K562 (cell line): ENCODE data around the gene CLCF1. TPM values are rescaled to one million over a fixed set of nuclear protein-coding genes. Genes with fewer than 3 reads are reported as not detected.

ENCODE experiments used
- ATF3 ChIP-seq, 2 experiments: fragments of 450-650 bp in 1 of 2; sonication (generic) in 1 of 2; formaldehyde crosslinking in 1 of 2; IDR thresholded peaks in 1 of 2; conservative IDR thresholded peaks in 1 of 2; 2 replicates each; pipeline versions ENCODE4 v1.6.1 to v1.8.1; 2016 to 2023; ENCODE audit warnings: mild to moderate bottlenecking in 2 of 2, moderate library complexity in 2 of 2, inconsistent platforms in 1 of 2, missing genetic modification reagents in 1 of 2
- CBFB ChIP-seq: sonication (generic); formaldehyde crosslinking; IDR thresholded peaks from 2 replicates; pipeline ENCODE4 v1.4.0; 2020; ENCODE audit warnings: mild to moderate bottlenecking, missing genetic modification reagents
- E4F1 ChIP-seq: fragments of 250-450 bp; sonication (Bioruptor Pico); IDR thresholded peaks from 2 replicates; pipeline ENCODE4 v1.5.0; 2021; ENCODE audit warnings: mild to moderate bottlenecking, borderline replicate concordance
- EZH2 ChIP-seq: IDR thresholded peaks from 2 replicates; pipeline ENCODE4 v1.6.1; 2012; ENCODE audit warnings: low read depth, mild to moderate bottlenecking, inconsistent platforms, low read length, borderline replicate concordance
- MTA1 ChIP-seq: fragments of 450-650 bp; IDR thresholded peaks from 2 replicates; pipeline ENCODE4 v1.6.1; 2017; ENCODE audit warnings: borderline replicate concordance
- NCOA2 ChIP-seq, 2 experiments: fragments of 450-650 bp; IDR thresholded peaks; 2 replicates each; pipeline ENCODE4 v1.6.1; 2018; ENCODE audit warnings: mild to moderate bottlenecking in 2 of 2, moderate library complexity in 1 of 2; ENCODE audit not compliant: partially characterized antibody in 2 of 2
- PYGO2 ChIP-seq: fragments of 450-650 bp; IDR thresholded peaks from 2 replicates; pipeline ENCODE4 v1.6.1; 2016; ENCODE audit warnings: mild to moderate bottlenecking, missing genetic modification characterization, moderate library complexity, missing compliant biosample characterization
- RHOXF2B ChIP-seq: fragments of 250-450 bp; sonication (Bioruptor Pico); conservative IDR thresholded peaks from 2 replicates; pipeline ENCODE4 v1.5.1; 2021
- RUNX1 ChIP-seq: sonication (generic); IDR thresholded peaks from 2 replicates; pipeline ENCODE4 v1.6.1; 2016; ENCODE audit warnings: antibody characterized with exemption, low read depth
- ZBED1 ChIP-seq: IDR thresholded peaks from 2 replicates; pipeline ENCODE4 v1.6.1; 2014
- ZBTB1 ChIP-seq: sonication (generic); formaldehyde crosslinking; IDR thresholded peaks from 2 replicates; pipeline ENCODE4 v1.8.1; 2023; ENCODE audit warnings: missing genetic modification reagents, low read depth, mild to moderate bottlenecking, borderline replicate concordance
- ZFX ChIP-seq: sonication (generic); formaldehyde crosslinking; IDR thresholded peaks from 2 replicates; pipeline ENCODE4 v1.8.0; 2022; ENCODE audit warnings: mild to moderate bottlenecking, missing genetic modification reagents, moderate library complexity
- ZNF174 ChIP-seq: fragments of 250-450 bp; sonication (Bioruptor Pico); IDR thresholded peaks from 2 replicates; pipeline ENCODE4 v1.4.0; 2020; ENCODE audit warnings: mild to moderate bottlenecking
- ZNF175 ChIP-seq: fragments of 200-800 bp; sonication (Bioruptor generic); IDR thresholded peaks from 2 replicates; pipeline ENCODE4 v1.6.1; 2016; ENCODE audit warnings: low read depth, mild to moderate bottlenecking, missing genetic modification characterization, missing compliant biosample characterization
- ZNF668 ChIP-seq: fragments of 250-450 bp; sonication (Bioruptor Pico); IDR thresholded peaks from 2 replicates; pipeline ENCODE4 v1.8.0; 2022; ENCODE audit warnings: mild to moderate bottlenecking, inconsistent platforms
- ZNF764 ChIP-seq: fragments of 250-450 bp; sonication (Bioruptor Pico); IDR thresholded peaks from 2 replicates; pipeline ENCODE4 v1.4.0; 2020; ENCODE audit warnings: low read depth, mild to moderate bottlenecking, moderate library complexity
- polyA plus RNA-seq, 8 experiments: library from polyadenylated mRNA; depleted of rRNA in 4 of 8; stranded (reverse) in 5 of 8; unstranded in 3 of 8; fragments of >200 nt; fragmentation: Nextera tagmentation in 2 of 8; fragmentation: Illumina TruSeq in 1 of 8; extraction: Ambion mirVana in 2 of 8; extraction: Trizol in 1 of 8; gene quantifications; 2 replicates each; pipeline versions ENCODE4 v1.2.1 to v1.2.3, GENCODE V29; 2011 to 2014; ENCODE audit warnings: inconsistent platforms in 1 of 8, missing spikeins in 1 of 8
- total RNA-seq, 7 experiments: library from RNA; depleted of rRNA in 6 of 7; stranded (reverse); fragments of >200 nt in 6 of 7; fragmentation: Illumina TruSeq in 2 of 7; extraction: Trizol in 2 of 7; gene quantifications; 2 replicates each; pipeline versions ENCODE4 v1.2.1 to v1.2.3, GENCODE V29; 2011 to 2021; ENCODE audit warnings: low replicate concordance in 1 of 7
- TF ChIP-seq, protein P1 (sequence below): fragments of 450-650 bp; formaldehyde crosslinking; IDR thresholded peaks from 2 replicates; pipeline ENCODE4 v1.4.0; 2020; ENCODE audit warnings: mild to moderate bottlenecking, moderate library complexity
- TF ChIP-seq, protein P2 (sequence below): sonication (generic); formaldehyde crosslinking; IDR thresholded peaks from 2 replicates; pipeline ENCODE4 v1.9.0; 2022; ENCODE audit warnings: mild to moderate bottlenecking, missing genetic modification reagents
- TF ChIP-seq, protein P3 (sequence below): fragments of 450-650 bp; IDR thresholded peaks from 2 replicates; pipeline ENCODE4 v1.6.1; 2014; ENCODE audit warnings: low read depth, mild to moderate bottlenecking, moderate library complexity, borderline replicate concordance

The CLCF1 gene
- total and polyA plus RNA-seq, 9 of the 15 experiments (the other 6 are each of a cell fraction or from before 2014, with no cell fraction given) = 0.49 to 5.8 (median 3.0) TPM

DNA sequence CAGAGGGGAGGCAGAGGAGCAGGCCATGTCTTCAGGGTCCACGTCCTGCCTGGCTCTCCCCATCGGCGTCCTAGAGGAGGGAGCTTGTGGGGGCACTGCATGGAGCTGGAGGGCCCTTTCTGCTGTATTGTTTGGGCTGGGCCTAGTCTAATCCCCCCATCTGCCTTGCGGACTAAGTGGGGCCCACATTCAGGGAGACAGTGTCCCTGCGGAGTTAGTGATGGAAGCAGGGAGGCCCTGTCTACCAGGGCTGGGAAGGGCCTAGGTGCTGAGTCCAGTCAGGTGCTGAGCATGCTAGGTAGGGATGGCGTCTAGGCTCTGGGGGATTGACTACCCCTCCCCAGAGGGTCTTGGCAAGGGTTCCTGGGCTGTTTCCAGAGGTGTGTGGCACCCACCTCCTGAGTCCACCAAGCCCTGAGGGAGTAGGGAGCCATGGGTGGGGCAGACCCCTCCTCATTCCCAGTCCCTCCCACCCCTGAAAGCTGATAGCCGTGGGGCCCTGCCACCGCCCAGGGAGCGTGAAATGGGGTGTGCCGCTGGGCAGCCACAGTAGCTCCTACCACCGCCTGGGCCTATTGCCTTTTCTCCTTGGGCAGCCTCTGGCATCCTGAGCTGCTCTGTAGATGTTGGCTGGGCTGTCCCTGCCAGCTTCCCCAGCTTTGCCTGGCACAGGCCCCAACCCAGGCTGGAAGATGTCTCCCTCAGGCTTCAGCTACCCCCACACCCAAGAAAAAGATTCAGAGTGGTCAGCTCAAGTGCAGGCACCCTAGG is 18.2 kb downstream of the CLCF1 start (continued):
- TF ChIP-seq ATF3 (IDR thresholded peaks at IDR 0.05) (no peak), ATF3 (CRISPR knock-in tag; conservative IDR thresholded peaks at IDR 0.05) (no peak), E4F1 (no peak), RUNX1 (no peak), ZBTB1 (CRISPR knock-in tag) (0 out of 2 replicates have a peak, but pooled peaks have one; percentile 28), ZNF668 (CRISPR knock-in tag) (no peak), EZH2 (no peak), RHOXF2B (CRISPR knock-in tag) (no peak), ZNF764 (no peak), CBFB (CRISPR knock-in tag) (no peak), ZNF175 (CRISPR knock-in tag) (no peak), NCOA2 (IDR thresholded peaks at IDR 0.05; ENCODE audit: partially characterized antibody in 2 of 2) (no peak), ZNF174 (CRISPR knock-in tag) (no peak), ZBED1 (no peak), ZFX (CRISPR knock-in tag) (peak; percentile 24; the same call in 1 of the 2 replicates), MTA1 (no peak), PYGO2 (tag) (no peak)
- TF ChIP-seq, protein P1, sequence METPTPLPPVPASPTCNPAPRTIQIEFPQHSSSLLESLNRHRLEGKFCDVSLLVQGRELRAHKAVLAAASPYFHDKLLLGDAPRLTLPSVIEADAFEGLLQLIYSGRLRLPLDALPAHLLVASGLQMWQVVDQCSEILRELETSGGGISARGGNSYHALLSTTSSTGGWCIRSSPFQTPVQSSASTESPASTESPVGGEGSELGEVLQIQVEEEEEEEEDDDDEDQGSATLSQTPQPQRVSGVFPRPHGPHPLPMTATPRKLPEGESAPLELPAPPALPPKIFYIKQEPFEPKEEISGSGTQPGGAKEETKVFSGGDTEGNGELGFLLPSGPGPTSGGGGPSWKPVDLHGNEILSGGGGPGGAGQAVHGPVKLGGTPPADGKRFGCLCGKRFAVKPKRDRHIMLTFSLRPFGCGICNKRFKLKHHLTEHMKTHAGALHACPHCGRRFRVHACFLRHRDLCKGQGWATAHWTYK = 0 out of 2 replicates have a peak, but pooled peaks have one; percentile 21
- TF ChIP-seq, protein P2, sequence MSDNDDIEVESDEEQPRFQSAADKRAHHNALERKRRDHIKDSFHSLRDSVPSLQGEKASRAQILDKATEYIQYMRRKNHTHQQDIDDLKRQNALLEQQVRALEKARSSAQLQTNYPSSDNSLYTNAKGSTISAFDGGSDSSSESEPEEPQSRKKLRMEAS (CRISPR knock-in tag) = no peak
- TF ChIP-seq, protein P3, sequence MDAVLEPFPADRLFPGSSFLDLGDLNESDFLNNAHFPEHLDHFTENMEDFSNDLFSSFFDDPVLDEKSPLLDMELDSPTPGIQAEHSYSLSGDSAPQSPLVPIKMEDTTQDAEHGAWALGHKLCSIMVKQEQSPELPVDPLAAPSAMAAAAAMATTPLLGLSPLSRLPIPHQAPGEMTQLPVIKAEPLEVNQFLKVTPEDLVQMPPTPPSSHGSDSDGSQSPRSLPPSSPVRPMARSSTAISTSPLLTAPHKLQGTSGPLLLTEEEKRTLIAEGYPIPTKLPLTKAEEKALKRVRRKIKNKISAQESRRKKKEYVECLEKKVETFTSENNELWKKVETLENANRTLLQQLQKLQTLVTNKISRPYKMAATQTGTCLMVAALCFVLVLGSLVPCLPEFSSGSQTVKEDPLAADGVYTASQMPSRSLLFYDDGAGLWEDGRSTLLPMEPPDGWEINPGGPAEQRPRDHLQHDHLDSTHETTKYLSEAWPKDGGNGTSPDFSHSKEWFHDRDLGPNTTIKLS = no peak
